ENCODE measurements around the gene PGF.

The PGF gene

DNA sequence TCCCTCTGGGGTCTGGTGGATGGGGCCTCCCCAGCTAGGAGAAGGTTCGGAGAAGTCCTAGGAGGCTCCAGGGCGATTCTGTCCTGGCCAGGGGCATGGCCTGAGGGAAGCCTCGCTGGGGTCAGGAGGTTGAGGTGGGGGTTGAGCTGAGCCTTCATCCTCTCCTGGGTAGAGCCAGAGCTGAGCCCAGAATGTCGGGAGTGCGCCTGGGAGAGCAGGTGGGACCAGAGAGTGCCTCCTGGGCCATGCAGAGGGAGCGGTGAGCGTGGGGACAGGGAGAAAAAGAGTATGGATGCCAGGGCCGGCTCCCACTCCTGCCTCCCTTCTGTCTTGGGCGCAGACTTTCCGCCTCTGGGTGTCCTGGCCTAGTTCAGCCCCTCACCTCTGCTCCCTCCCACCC lies 45.5 kb downstream of the PGF start:
- H3K27ac ChIP-seq = no peak overlapping the region
- no peak for DNase-seq (ENCODE audit: low read depth, low spot score)

DNA sequence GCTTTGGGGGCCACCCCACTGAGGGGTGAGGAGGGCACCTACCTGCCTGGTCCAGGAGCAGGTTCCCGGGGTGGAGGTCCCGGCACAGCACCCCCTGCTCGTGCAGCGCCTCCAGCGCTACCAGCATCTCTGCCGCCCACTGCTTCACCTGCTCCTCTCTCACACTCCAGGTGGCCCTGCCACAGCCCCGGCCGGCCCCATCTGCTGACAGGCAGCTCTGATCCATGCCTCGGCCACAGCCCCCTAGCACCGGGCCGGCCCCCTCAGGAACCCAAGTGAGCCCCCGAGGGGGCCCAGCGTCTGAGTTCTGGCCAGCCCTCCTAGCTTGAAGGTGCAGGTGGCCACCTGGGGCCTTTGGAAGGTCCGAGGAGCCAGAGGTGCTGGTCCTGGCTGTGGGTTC lies 45.9 kb downstream of the PGF start:
- H3K27ac ChIP-seq = no peak overlapping the region
- DNase-seq (ENCODE audit: low read depth, low spot score) = no peak

DNA sequence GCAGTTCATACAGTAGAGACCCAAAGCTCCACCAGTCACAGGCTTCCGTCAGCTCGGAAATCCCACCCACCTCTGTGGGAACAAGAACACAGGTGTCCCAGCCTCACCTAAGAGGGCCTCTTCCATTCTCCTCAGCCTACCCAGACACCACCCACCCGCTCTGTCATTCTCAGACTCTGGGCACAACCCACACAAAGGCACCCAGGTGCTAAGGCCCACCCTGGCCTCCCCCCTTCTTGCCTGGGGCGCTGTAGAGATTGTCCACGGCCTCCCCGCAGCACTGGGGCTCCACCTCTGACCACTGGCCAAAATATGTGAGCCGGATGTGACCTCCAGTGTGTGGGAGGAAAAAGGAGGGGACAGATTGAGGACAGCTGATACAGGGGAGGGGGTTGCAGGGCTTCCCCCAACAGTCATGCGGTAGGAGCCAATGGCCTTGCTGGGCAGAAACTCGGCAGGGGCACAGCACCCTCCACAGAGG lies 46.5 kb downstream of the PGF start:
- DNase-seq (ENCODE audit: low read depth, low spot score) = no peak
- H3K27ac ChIP-seq = no peak overlapping the region

DNA sequence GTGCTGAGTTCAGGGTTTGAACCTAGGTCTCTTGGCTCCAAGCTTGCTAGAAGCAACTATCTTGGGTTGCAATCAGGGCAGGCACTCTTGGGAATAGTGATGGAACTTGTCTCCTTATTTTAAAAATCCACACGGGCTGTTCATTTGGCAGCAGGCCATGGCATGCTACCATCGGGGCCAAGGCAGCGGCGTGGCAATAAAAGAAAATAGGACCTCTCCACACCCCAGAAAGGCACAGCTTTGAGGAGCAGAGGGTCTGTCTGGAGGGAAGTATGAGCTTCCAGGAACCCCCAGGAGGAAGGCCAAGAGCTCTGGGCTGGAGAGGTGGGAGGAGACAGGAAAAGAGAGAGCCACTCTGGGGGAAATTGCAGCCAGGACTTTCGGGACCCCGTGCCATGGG lies 47.7 kb downstream of the PGF start:
- no peak overlapping the region for H3K27ac ChIP-seq
- DNase-seq (ENCODE audit: low read depth, low spot score) = no peak

DNA sequence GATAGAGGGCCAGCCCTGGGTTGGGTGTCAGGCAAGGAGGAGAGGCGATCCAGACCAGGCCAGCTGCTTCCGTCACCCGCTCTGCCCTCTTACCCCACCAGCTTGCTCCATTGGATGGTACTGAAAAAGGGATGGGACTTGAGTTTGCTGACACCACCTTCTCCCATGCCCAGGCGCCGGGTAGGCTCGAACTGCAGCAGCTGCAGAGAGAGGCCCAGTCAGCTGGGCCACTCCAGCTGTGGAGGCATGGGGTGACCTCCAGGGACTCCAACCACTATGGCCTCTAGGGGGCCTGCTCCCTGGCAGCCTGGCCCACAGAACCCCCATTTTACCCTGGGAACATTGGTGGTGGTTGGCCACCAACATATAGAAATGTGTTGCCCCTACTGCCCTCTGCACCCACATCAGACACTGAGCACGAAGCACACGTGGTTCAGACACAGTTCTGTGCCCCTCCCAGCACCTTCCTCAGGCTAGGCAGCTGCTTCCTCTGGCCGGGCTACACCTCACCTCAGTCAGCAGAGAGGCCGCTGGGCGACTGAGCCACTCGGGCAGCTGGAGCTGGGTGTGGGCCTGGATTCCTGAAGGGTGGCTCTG lies 48.4 kb downstream of the PGF start:
- no peak for DNase-seq (ENCODE audit: low read depth, low spot score)
- no peak overlapping the region for H3K27ac ChIP-seq

DNA sequence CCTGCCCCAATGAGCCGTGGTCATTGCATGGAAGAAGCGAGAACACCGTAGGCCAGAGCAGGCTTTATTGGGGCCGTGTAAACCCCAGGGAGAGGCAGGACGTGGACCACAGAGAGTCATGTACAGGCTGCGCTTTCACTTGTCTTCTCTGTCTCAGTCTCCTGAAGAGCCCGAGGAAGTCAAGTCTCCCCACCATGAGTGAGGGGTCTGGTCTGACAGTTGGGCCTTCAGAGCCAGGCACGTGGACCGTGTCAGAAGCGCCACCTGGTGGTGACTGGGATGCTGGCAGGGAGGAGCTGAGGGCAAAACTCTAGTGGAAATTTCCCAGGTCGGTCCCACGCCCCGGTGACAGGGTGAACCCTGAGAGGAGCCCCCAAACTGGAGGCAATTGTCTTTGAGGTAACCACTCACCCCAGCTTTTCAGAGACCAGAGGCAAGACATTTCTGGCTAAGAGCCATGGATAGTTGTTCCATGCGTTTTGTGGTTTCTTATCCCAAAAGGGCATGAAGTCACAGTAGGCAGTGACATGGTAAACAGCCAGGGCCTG lies 49.7 kb downstream of the PGF start:
- no peak for DNase-seq (ENCODE audit: low read depth, low spot score)

DNA sequence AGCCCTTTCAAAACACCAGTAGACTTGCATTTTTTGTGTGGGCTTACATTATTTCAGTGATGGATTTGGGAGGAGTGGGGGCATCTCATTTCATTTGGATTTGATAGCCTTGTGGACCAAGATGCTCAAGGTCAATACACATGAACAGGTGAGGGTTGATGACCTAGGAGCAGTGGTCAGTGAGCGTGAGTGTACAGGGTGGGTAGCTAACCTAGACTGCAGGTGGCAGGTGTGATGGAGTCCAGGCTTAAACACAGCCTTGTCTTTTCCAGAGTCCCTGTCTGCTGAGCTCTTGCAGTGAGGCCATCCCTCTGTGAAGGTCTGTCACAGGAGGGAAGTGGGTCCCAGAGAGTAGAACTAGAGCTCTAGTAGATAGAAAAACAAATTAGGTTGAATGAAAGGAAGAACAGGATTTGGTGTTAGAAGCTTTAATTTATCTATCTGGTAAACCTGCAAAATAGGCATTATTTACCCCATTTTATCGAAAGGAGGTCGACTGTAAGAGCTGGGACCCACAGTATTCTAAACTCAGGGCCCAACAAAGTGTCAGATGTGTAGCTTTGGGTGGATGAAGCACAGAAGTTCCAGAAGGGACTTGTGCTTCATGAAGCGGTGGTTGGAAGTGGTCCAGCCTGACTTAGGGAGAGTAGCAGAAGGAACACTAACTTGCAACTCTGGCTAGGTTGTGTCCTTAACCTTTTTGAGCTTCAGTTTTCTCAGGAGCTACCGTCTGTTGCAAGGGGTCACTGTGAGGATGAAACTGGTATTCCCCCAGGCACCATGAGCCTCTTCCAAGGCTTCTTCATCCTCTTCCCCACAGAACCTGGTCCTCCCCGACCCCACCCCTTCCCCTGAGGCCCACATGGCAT lies 50.5 kb downstream of the PGF start:
- H3K27ac ChIP-seq = no peak overlapping the region
- DNase-seq (ENCODE audit: low read depth, low spot score) = no peak

More for the DNA sequence above, 49.7 kb downstream of the PGF start:
- no peak overlapping the region for H3K27ac ChIP-seq

DNA sequence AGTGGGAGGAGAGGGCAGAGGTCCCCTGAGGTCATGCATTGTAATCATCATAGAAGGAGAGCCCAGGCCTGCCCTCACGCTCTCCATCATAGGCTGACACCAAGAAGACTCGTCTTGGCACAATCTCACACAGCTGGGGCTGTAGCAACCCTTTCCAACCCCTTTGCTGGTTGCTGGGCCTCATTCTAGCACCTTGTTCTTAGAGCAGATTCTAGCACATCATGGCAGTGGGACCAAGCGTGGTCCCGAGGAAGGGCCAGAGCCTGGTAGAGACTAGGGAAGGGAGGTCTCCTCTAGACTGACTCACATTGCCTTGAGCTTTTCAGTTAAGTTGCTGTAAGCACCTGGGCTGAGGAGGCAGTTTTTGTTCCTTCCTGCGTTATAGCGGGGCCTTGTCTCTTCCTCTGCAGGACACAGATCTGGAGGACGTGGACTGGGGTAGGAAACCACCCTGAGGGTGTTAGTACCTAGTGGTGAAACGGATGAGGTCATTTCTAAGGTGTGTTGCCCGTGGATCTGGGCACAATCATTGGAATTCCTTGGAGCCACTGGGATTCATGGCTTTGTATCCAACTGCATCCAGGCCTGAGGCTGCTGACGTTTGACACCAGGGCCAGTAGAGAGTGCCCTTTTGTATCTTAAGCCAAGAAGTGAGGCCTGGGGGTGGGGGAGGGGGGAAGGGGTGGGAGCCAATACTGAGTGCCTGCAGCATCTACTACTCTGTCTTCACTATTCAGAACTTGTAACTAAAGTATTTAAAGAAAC lies 52.3 kb downstream of the PGF start:
- no peak for DNase-seq (ENCODE audit: low read depth, low spot score)
- no peak overlapping the region for H3K27ac ChIP-seq

DNA sequence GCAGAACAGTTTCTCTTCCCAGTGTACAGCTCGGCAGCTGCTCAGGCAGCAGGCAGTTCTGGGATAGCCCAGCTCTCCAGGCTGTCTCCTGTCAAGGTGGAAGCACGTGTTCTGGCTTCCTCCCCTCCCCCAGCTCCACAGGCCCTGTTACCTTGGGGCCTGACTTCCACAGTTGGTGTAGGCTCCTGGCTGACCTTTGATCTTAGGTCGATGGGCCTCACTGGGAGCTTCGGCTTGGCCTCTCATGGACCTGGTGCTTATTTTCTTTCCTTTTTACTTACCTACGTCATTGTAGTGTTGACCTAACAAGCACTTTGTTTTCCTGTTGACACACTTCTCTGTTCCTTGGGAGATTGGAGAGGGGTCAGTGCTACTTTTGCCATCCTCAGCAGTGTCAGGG lies 56.7 kb downstream of the PGF start:
- no peak for DNase-seq (ENCODE audit: low read depth, low spot score)

DNA sequence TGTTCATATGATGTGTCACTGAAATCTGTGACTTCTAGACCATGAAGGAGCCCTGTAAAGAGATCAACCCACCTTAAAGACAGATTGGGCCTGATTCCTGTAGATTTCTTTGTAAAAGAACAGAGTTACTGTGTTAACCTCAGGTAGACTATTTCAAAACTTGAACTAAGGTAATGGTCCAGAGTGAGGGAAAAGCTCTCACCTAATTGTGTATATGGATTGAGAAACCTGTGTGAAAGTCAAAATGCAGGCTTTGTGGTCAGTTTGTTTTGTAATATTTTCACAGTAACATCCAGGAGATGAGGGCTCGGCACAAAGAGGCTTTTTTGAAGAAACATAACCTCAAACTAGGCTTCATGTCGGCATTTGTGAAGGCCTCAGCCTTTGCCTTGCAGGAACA lies 57.3 kb downstream of the PGF start:
- DNase-seq (ENCODE audit: low read depth, low spot score) = no peak
- no peak overlapping the region for H3K27ac ChIP-seq

More for the DNA sequence above, 56.7 kb downstream of the PGF start:
- H3K27ac ChIP-seq = no peak overlapping the region

DNA sequence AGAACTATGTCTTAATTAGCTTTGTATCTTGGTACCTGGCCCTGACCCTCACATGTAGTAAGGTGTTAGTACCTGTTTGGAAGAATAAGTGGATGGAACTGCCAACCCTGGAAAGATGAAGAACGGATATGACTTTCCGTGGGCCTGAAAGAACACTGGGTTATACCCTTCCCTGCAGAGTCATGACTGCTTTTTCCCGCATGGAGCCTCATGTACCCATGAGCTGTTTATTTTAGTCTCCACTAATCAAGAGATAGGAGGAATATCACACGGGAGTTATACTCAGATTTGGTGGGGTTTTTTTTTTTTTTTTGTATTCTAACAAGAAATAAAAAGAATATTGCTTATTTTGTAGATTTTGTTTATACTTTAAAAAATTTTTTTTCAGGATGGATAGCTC lies 57.8 kb downstream of the PGF start:
- DNase-seq (ENCODE audit: low read depth, low spot score) = no peak
- H3K27ac ChIP-seq = no peak overlapping the region

DNA sequence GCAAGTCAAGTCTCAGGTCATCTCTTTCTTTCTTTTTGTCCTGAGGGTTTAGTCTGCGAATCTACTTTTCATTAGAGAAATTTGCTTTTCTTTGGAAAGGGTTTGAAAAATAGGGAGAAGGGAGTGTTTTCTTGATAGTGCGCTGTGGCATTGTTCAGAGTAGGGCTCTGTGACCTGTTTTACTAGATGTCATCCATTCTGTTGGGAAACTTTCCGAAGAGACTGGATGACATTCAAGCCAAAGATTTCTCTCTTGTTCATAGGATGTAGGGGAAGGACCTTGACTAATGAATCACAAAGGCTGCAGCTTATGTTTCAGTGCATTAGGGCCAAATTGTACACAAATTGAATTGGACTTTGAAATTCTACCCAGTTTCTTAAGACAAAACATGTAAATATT lies 59.0 kb downstream of the PGF start:
- no peak overlapping the region for H3K27ac ChIP-seq
- DNase-seq (ENCODE audit: low read depth, low spot score) = no peak

DNA sequence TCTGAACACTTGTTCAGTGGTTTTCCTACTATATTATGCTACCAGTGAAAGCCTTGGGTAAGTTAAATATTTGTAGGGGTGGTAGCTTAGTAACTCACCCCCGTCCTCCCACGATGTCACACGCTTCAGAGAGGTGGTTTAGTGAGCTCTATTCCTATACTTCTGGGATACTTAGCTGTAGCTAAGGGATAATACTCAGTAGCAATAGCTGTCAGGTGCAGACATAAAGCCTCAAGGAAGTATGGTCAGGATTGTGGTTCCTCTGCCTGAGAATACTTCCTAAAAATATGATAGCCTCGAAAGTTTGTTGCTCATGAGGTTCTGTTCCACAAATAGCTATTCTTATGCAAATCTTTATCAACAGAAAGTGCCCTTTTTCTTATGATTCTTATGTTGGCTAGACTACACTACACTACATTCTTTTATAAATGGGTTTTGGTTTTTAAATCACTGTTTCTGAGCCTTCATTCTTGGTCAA lies 61.7 kb downstream of the PGF start:
- H3K27ac ChIP-seq = no peak overlapping the region
- no peak for DNase-seq (ENCODE audit: low read depth, low spot score)

DNA sequence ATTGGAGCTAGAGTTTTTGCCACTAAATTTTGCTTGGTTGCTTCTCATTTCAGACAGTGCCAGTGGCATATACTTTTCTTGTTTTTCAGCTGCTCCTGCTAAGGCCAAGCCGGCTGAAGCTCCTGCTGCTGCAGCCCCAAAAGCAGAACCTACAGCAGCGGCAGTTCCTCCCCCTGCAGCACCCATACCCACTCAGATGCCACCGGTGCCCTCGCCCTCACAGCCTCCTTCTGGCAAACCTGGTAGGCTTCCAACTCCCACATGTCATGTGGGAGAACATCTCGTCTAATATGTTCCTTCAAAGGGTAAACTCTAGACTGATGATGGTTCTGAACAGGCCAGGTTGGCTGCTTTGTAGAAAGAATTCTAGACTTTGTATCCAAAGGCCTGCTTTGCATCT lies 62.7 kb downstream of the PGF start:
- DNase-seq (ENCODE audit: low read depth, low spot score) = no peak
- no peak overlapping the region for H3K27ac ChIP-seq

DNA sequence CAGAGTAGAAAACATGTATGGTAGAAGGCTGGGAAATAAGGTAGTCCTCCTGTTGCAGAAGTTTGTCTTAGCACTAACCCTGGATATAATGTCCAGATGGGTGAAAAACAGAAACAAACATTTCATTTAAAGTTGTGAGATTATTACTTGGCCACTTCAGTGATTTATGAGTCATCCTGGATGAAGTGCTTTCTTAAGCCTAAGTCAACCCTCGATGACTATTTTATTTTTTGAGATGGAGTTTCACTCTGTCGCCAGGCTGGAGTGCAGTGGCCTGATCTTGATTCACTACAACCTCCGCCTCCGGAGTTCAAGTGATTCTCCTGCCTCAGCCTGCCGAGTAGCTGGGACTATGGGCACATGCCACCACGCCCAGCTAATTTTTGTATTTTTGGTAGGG lies 63.5 kb downstream of the PGF start:
- no peak overlapping the region for H3K27ac ChIP-seq
- no peak for DNase-seq (ENCODE audit: low read depth, low spot score)

All from epithelial cell of prostate (primary cell).